ENCODE data around the gene ADARB2. TPM values are rescaled to one million over a fixed set of nuclear protein-coding genes. Genes with fewer than 3 reads are reported as not detected.

The ADARB2 gene
- total and polyA plus RNA-seq, 2 donors, result 0.66 to 2.5 TPM

- peak in 5 of 9 donors; percentile 6 to 33 (median 18) for DNase-seq (ENCODE audit: low read depth in 6 of 9, low spot score in 9 of 9)
- Histone ChIP-seq H3K36me3 (ENCODE audit: control insufficient read depth in 2 of 2, insufficient read depth in 2 of 2, low read length in 1 of 2) (no peaks in the 10 kb centered on the region), H3K27ac (ENCODE audit: low read depth in 1 of 2, low read length in 1 of 2) (no peak overlapping the region), H3K9me3 (ENCODE audit: control insufficient read depth in 2 of 2, insufficient read depth in 1 of 2, low read length in 1 of 2) (no peaks in the 10 kb centered on the region), H3K4me1 (ENCODE audit: control insufficient read depth in 2 of 2, insufficient read depth in 2 of 2, low read length in 2 of 2) (no peaks in the 10 kb centered on the region), H3K4me3 (ENCODE audit: low read length in 2 of 2) (no peak overlapping the region), H3K27me3 (ENCODE audit: control insufficient read depth in 2 of 2, insufficient read depth in 1 of 2, low read length in 1 of 2) (peaks cover 0 to 8% of the 10 kb centered on the region in 2 donors)
- 20% methylated on average over 14 of the region's 14 CpGs for WGBS
Observed at GRCh38 chr10:1368842-1369171, 368.5 kb downstream of the ADARB2 start.

- H3K9me3 ChIP-seq (ENCODE audit: control insufficient read depth in 2 of 2, insufficient read depth in 1 of 2, low read length in 1 of 2), result no peaks in the 10 kb centered on the region
- DNase-seq (ENCODE audit: low read depth in 6 of 9, low spot score in 9 of 9), result no peak
- peaks cover 0 to 13% of the 10 kb centered on the region in 2 donors for H3K27me3 ChIP-seq (ENCODE audit: control insufficient read depth in 2 of 2, insufficient read depth in 1 of 2, low read length in 1 of 2)
- 93% methylated on average over 24 of the region's 24 CpGs for WGBS
- H3K36me3 ChIP-seq (ENCODE audit: control insufficient read depth in 2 of 2, insufficient read depth in 2 of 2, low read length in 1 of 2), result no peaks in the 10 kb centered on the region
- no peak overlapping the region for H3K4me3 ChIP-seq (ENCODE audit: low read length in 2 of 2)
- H3K4me1 ChIP-seq (ENCODE audit: control insufficient read depth in 2 of 2, insufficient read depth in 2 of 2, low read length in 2 of 2), result no peaks in the 10 kb centered on the region
- no peak overlapping the region for H3K27ac ChIP-seq (ENCODE audit: low read depth in 1 of 2, low read length in 1 of 2)
Observed at GRCh38 chr10:1367938-1368841, 369.1 kb downstream of the ADARB2 start.

- no peak for DNase-seq (ENCODE audit: low read depth in 6 of 9, low spot score in 9 of 9)
- no peaks in the 10 kb centered on the region for H3K36me3 ChIP-seq (ENCODE audit: control insufficient read depth in 2 of 2, insufficient read depth in 2 of 2, low read length in 1 of 2)
- H3K4me1 ChIP-seq (ENCODE audit: control insufficient read depth in 2 of 2, insufficient read depth in 2 of 2, low read length in 2 of 2), result no peaks in the 10 kb centered on the region
- no peak overlapping the region for H3K4me3 ChIP-seq (ENCODE audit: low read length in 2 of 2)
- H3K27me3 ChIP-seq (ENCODE audit: control insufficient read depth in 2 of 2, insufficient read depth in 1 of 2, low read length in 1 of 2), result peaks cover 0 to 24% of the 10 kb centered on the region in 2 donors
- peaks cover 0 to 1% of the 10 kb centered on the region in 2 donors for H3K9me3 ChIP-seq (ENCODE audit: control insufficient read depth in 2 of 2, insufficient read depth in 1 of 2, low read length in 1 of 2)
- 93% methylated on average over 15 of the region's 15 CpGs for WGBS
- no peak overlapping the region for H3K27ac ChIP-seq (ENCODE audit: low read depth in 1 of 2, low read length in 1 of 2)
Observed at GRCh38 chr10:1366811-1367425, 370.4 kb downstream of the ADARB2 start.

GRCh38 chr10:1366322-1366691, 371.0 kb downstream of the ADARB2 start:
- no peaks in the 10 kb centered on the region for H3K4me1 ChIP-seq (ENCODE audit: control insufficient read depth in 2 of 2, insufficient read depth in 2 of 2, low read length in 2 of 2)
- H3K4me3 ChIP-seq (ENCODE audit: low read length in 2 of 2), result no peak overlapping the region
- H3K27ac ChIP-seq (ENCODE audit: low read depth in 1 of 2, low read length in 1 of 2), result no peak overlapping the region
- H3K27me3 ChIP-seq (ENCODE audit: control insufficient read depth in 2 of 2, insufficient read depth in 1 of 2, low read length in 1 of 2), result peaks cover 0 to 26% of the 10 kb centered on the region in 2 donors
- 89% methylated on average over 6 of the region's 6 CpGs for WGBS
- no peaks in the 10 kb centered on the region for H3K36me3 ChIP-seq (ENCODE audit: control insufficient read depth in 2 of 2, insufficient read depth in 2 of 2, low read length in 1 of 2)
- no peak for DNase-seq (ENCODE audit: low read depth in 6 of 9, low spot score in 9 of 9)
- peaks cover 0 to 1% of the 10 kb centered on the region in 2 donors for H3K9me3 ChIP-seq (ENCODE audit: control insufficient read depth in 2 of 2, insufficient read depth in 1 of 2, low read length in 1 of 2)

- Histone ChIP-seq H3K27me3 (ENCODE audit: control insufficient read depth in 2 of 2, insufficient read depth in 1 of 2, low read length in 1 of 2) (peaks cover 0 to 27% of the 10 kb centered on the region in 2 donors), H3K4me1 (ENCODE audit: control insufficient read depth in 2 of 2, insufficient read depth in 2 of 2, low read length in 2 of 2) (peaks cover 0 to under 1% of the 10 kb centered on the region in 2 donors), H3K9me3 (ENCODE audit: control insufficient read depth in 2 of 2, insufficient read depth in 1 of 2, low read length in 1 of 2) (peaks cover 0 to 1% of the 10 kb centered on the region in 2 donors), H3K27ac (ENCODE audit: low read depth in 1 of 2, low read length in 1 of 2) (no peak overlapping the region), H3K4me3 (ENCODE audit: low read length in 2 of 2) (no peak overlapping the region), H3K36me3 (ENCODE audit: control insufficient read depth in 2 of 2, insufficient read depth in 2 of 2, low read length in 1 of 2) (no peaks in the 10 kb centered on the region)
- WGBS, result 94% methylated on average over 8 of the region's 8 CpGs
- no peak for DNase-seq (ENCODE audit: low read depth in 6 of 9, low spot score in 9 of 9)
Observed at GRCh38 chr10:1365540-1366321, 371.6 kb downstream of the ADARB2 start.

GRCh38 chr10:1364151-1364910, 373.0 kb downstream of the ADARB2 start:
- Histone ChIP-seq H3K27me3 (ENCODE audit: control insufficient read depth in 2 of 2, insufficient read depth in 1 of 2, low read length in 1 of 2) (peaks cover 0 to 31% of the 10 kb centered on the region in 2 donors), H3K36me3 (ENCODE audit: control insufficient read depth in 2 of 2, insufficient read depth in 2 of 2, low read length in 1 of 2) (no peaks in the 10 kb centered on the region), H3K4me3 (ENCODE audit: low read length in 2 of 2) (no peak overlapping the region), H3K9me3 (ENCODE audit: control insufficient read depth in 2 of 2, insufficient read depth in 1 of 2, low read length in 1 of 2) (peaks cover 0 to 1% of the 10 kb centered on the region in 2 donors), H3K4me1 (ENCODE audit: control insufficient read depth in 2 of 2, insufficient read depth in 2 of 2, low read length in 2 of 2) (peaks cover 0 to 7% of the 10 kb centered on the region in 2 donors), H3K27ac (ENCODE audit: low read depth in 1 of 2, low read length in 1 of 2) (no peak overlapping the region)
- no peak for DNase-seq (ENCODE audit: low read depth in 6 of 9, low spot score in 9 of 9)
- WGBS, result 95% methylated on average over 16 of the region's 16 CpGs

- Histone ChIP-seq H3K4me1 (ENCODE audit: control insufficient read depth in 2 of 2, insufficient read depth in 2 of 2, low read length in 2 of 2) (peaks cover 0 to 12% of the 10 kb centered on the region in 2 donors), H3K9me3 (ENCODE audit: control insufficient read depth in 2 of 2, insufficient read depth in 1 of 2, low read length in 1 of 2) (peaks cover 0 to 1% of the 10 kb centered on the region in 2 donors), H3K27ac (ENCODE audit: low read depth in 1 of 2, low read length in 1 of 2) (no peak overlapping the region), H3K36me3 (ENCODE audit: control insufficient read depth in 2 of 2, insufficient read depth in 2 of 2, low read length in 1 of 2) (no peaks in the 10 kb centered on the region), H3K4me3 (ENCODE audit: low read length in 2 of 2) (no peak overlapping the region), H3K27me3 (ENCODE audit: control insufficient read depth in 2 of 2, insufficient read depth in 1 of 2, low read length in 1 of 2) (peaks cover 0 to 31% of the 10 kb centered on the region in 2 donors)
- 78% methylated on average over 63 of the region's 63 CpGs for WGBS
- DNase-seq (ENCODE audit: low read depth in 6 of 9, low spot score in 9 of 9), result no peak
Observed at GRCh38 chr10:1363446-1364121, 373.7 kb downstream of the ADARB2 start.

Measured in thymus (tissue), 11 donors.